HepG2 (cell line): ENCODE data around the gene ZFHX3. TPM values are rescaled to one million over a fixed set of nuclear protein-coding genes. Genes with fewer than 3 reads are reported as not detected.

ENCODE experiments used
- ATAC-seq: fragments of 200-7000 bp; cut with Tn5 transposase; 3 replicates; pipeline ENCODE4 v1.9.1; 2020; ENCODE audit warnings: mild to moderate bottlenecking, moderate library complexity
- BruUV-seq: library from RNA; stranded (reverse); fragments of 400-500 nt; replicated peaks from 2 replicates; lab custom pipeline; 2021; lab: Mats Ljungman, UMichigan
- CTCF ChIA-PET: fragments of 300-600 bp; formaldehyde crosslinking; extraction: SDS; loops from one replicate; lab custom pipeline; 2021; ENCODE audit warnings: low total read pairs, inconsistent platforms, low intra/inter-chr PET ratio; lab: Yijun Ruan, JAX
- POLR2A ChIA-PET: fragments of 350-600 bp; sonication (Branson Sonifier 250); formaldehyde crosslinking; loops from one replicate; lab custom pipeline; 2020; ENCODE audit warnings: antibody characterized with exemption, inconsistent platforms; lab: Yijun Ruan, JAX
- DNase-seq: peaks from one replicate; pipeline ENCODE4 v3.0.0-alpha.2; 2015; ENCODE audit warnings: low spot score
- FAIRE-seq: peaks from 3 replicates; lab custom pipeline; 2011; peaks lifted over from hg19 to GRCh38; lab: Jason Lieb, UNC
- H2AFZ ChIP-seq: one replicate; pipeline ENCODE4 v1.6.1; 2011; ENCODE audit warnings: low read length, inconsistent platforms
- H3K27ac ChIP-seq: fragments of 300-600 bp; 3 replicates; pipeline ENCODE4 v1.8.0; 2011; ENCODE audit warnings: mixed run types, mild to moderate bottlenecking, mixed read lengths, low read length, inconsistent platforms; ENCODE audit not compliant: insufficient read depth; ENCODE audit errors: extremely low read length
- H3K27me3 ChIP-seq, 2 experiments: fragments of 200-600 bp in 1 of 2; 2 replicates in 1 of 2; 3 replicates in 1 of 2; pipeline versions ENCODE4 v1.6.0 to v1.8.0; 2011; ENCODE audit warnings: low read length in 2 of 2, mild to moderate bottlenecking in 2 of 2, moderate library complexity in 2 of 2, inconsistent platforms in 1 of 2; ENCODE audit not compliant: insufficient read depth in 2 of 2, control insufficient read depth in 1 of 2
- H3K36me3 ChIP-seq, 2 experiments: fragments of 200-600 bp in 1 of 2; replicated peaks in 1 of 2; 2 replicates in 1 of 2; 3 replicates in 1 of 2; pipeline versions ENCODE4 v1.5.1 to v1.8.0; 2011; ENCODE audit warnings: low read length in 2 of 2, inconsistent platforms in 1 of 2; ENCODE audit not compliant: insufficient read depth in 2 of 2, control insufficient read depth in 1 of 2
- H3K4me1 ChIP-seq: 2 replicates; pipeline ENCODE4 v1.5.1; 2012; ENCODE audit warnings: low read length, inconsistent platforms; ENCODE audit not compliant: insufficient read depth
- H3K4me2 ChIP-seq: 2 replicates; pipeline ENCODE4 v1.6.0; 2011; ENCODE audit warnings: low read depth, low read length, inconsistent platforms
- H3K4me3 ChIP-seq, 3 experiments: fragments of 200-600 bp in 1 of 3; sonication (generic), shearing (Covaris generic) in 1 of 3; replicated peaks in 1 of 3; 2 replicates each; pipeline ENCODE4 v1.5.1; 2011 to 2016; ENCODE audit warnings: low read length in 3 of 3, inconsistent platforms in 2 of 3, low read depth in 2 of 3, mild to moderate bottlenecking in 2 of 3, control low read depth in 1 of 3, mixed read lengths in 1 of 3; ENCODE audit not compliant: insufficient read depth in 1 of 3
- H3K79me2 ChIP-seq: one replicate; pipeline ENCODE4 v1.6.1; 2011; ENCODE audit warnings: low read length, inconsistent platforms; ENCODE audit not compliant: insufficient read depth
- H3K9ac ChIP-seq: 2 replicates; pipeline ENCODE4 v1.6.0; 2011; ENCODE audit warnings: mild to moderate bottlenecking, low read depth, low read length, inconsistent platforms; ENCODE audit not compliant: insufficient read depth
- H3K9me3 ChIP-seq: 2 replicates; pipeline ENCODE4 v1.5.1; 2012; ENCODE audit warnings: mild to moderate bottlenecking, low read length
- H4K20me1 ChIP-seq: 2 replicates; pipeline ENCODE4 v1.6.0; 2011; ENCODE audit warnings: inconsistent platforms, mild to moderate bottlenecking, low read length, moderate library complexity; ENCODE audit not compliant: insufficient read depth
- DR1 ChIP-seq: sonication (generic); formaldehyde crosslinking; IDR thresholded peaks from 2 replicates; pipeline ENCODE4 v1.8.0; 2021; ENCODE audit warnings: mild to moderate bottlenecking, missing genetic modification reagents, inconsistent platforms
- FOXP4 ChIP-seq: sonication (generic); formaldehyde crosslinking; IDR thresholded peaks from 2 replicates; pipeline ENCODE4 v1.4.0; 2020; ENCODE audit warnings: missing genetic modification reagents
- MTF2 ChIP-seq: sonication (generic); formaldehyde crosslinking; IDR thresholded peaks from 2 replicates; pipeline ENCODE4 v1.5.0; 2020; ENCODE audit warnings: missing genetic modification reagents, borderline replicate concordance
- PLRG1 ChIP-seq: fragments of 450-650 bp; conservative IDR thresholded peaks from 2 replicates; pipeline ENCODE4 v1.6.1; 2016
- RBM22 ChIP-seq: fragments of 200-400 bp; formaldehyde crosslinking; optimal IDR thresholded peaks from 2 replicates; pipeline ENCODE3; 2017; ENCODE audit warnings: mild to moderate bottlenecking, low read length, moderate library complexity
- RORA ChIP-seq: sonication (generic); formaldehyde crosslinking; IDR thresholded peaks from 2 replicates; pipeline ENCODE4 v1.5.0; 2020; ENCODE audit warnings: mild to moderate bottlenecking, missing genetic modification reagents, moderate library complexity
- SMYD3 ChIP-seq: sonication (generic); formaldehyde crosslinking; IDR thresholded peaks from 2 replicates; pipeline ENCODE4 v1.8.1; 2023; ENCODE audit warnings: mild to moderate bottlenecking, missing genetic modification reagents
- TFDP1 ChIP-seq: IDR thresholded peaks from 2 replicates; pipeline ENCODE4 v1.6.1; 2016; ENCODE audit warnings: missing compliant biosample characterization, missing genetic modification reagents, borderline replicate concordance
- WGBS: methylation state at CpG from one replicate; pipeline ENCODE4 v1.1.6; 2017; ENCODE audit warnings: low lambda C conversion rate; 5-methylcytosine and 5-hydroxymethylcytosine counted together
- in situ Hi-C: cut with HindIII; loops from 2 replicates; pipeline ENCODE4 v1.10.0; 2017; ENCODE audit warnings: low pct_unique_long_range_greater_than_20kb; ENCODE audit not compliant: extremely low pct_ligation_motif_present
- intact Hi-C: fragments of 100-400 bp; cut with micrococcal nuclease; formaldehyde crosslinking; loops from one replicate; pipeline ENCODE4 v1.10.0; 2022; ENCODE audit not compliant: unreplicated experiment
- polyA plus RNA-seq, 8 experiments: library from polyadenylated mRNA; depleted of rRNA in 3 of 8; stranded (reverse) in 7 of 8; unstranded in 1 of 8; fragments of >200 nt; fragmentation: Illumina TruSeq in 4 of 8; extraction: Trizol in 4 of 8; gene quantifications; 2 replicates each; pipeline versions ENCODE4 v1.2.1 to v1.2.3, GENCODE V29; 2011 to 2016; ENCODE audit warnings: low read depth in 4 of 8, missing spikeins in 1 of 8, mixed read lengths in 1 of 8; ENCODE audit not compliant: insufficient read depth in 1 of 8
- total RNA-seq, 5 experiments: library from RNA; depleted of rRNA; stranded (reverse); fragments of >200 nt; fragmentation: Illumina TruSeq; extraction: Trizol; gene quantifications; 2 replicates each; pipeline ENCODE4 v1.2.3, GENCODE V29; 2016; ENCODE audit warnings: low read depth in 1 of 5

Gene ZFHX3
- total and polyA plus RNA-seq, 2 of the 13 experiments (the other 11 are each of a cell fraction or from before 2014, with no cell fraction given): 5.0 to 6.0 TPM

GRCh38 chr16:72805486-72805885, 242.4 kb downstream of the ZFHX3 start:
- Histone ChIP-seq H2AFZ (no peak overlapping the region), H3K36me3 (peaks cover 9 to 50% of the 10 kb centered on the region in 2 experiments), H3K9ac (no peak overlapping the region), H3K27me3 (no peaks in the 10 kb centered on the region), H3K4me1 (no peaks in the 10 kb centered on the region), H3K27ac (no peak overlapping the region), H3K79me2 (no peaks in the 10 kb centered on the region), H3K4me3 (no peak overlapping the region), H4K20me1 (no peaks in the 10 kb centered on the region), H3K9me3 (no peaks in the 10 kb centered on the region), H3K4me2 (no peak overlapping the region)
- intact Hi-C loops: no loop called here
- in situ Hi-C loops: no loop called here
- TF ChIP-seq RBM22: peak; percentile 44
- no peak for TF ChIP-seq MTF2 (CRISPR knock-in tag)
- TF ChIP-seq FOXP4 (CRISPR knock-in tag): no peak
- TF ChIP-seq SMYD3 (CRISPR knock-in tag): no peak
- TF ChIP-seq RORA (CRISPR knock-in tag): no peak
- no peak for TF ChIP-seq PLRG1
- no peak for TF ChIP-seq DR1
- TF ChIP-seq TFDP1 (CRISPR knock-in tag): no peak
- 87% methylated on average over 3 of the region's 3 CpGs for WGBS
- CTCF ChIA-PET: no interaction called here
- no TSS peak for BruUV-seq
- POLR2A ChIA-PET: no interaction called here
- FAIRE-seq: no peak
- DNase-seq: no peak
- no peak for ATAC-seq
